Suprapubic skin (tissue), 4 donors: ENCODE data around the gene PGAP1. TPM values are rescaled to one million over a fixed set of nuclear protein-coding genes. Genes with fewer than 3 reads are reported as not detected.

Source experiments
- DNase-seq, 2 donors: peaks; one replicate each; pipeline ENCODE4 v3.0.0-alpha.2; 2019; ENCODE audit warnings: low spot score in 2 of 2
- H3K27ac ChIP-seq: fragments of 200-600 bp; sonication (generic); one replicate; pipeline ENCODE4 v1.5.1; 2019
- H3K27me3 ChIP-seq: fragments of 200-600 bp; sonication (generic); one replicate; pipeline ENCODE4 v1.5.1; 2019
- H3K36me3 ChIP-seq: fragments of 200-600 bp; sonication (generic); one replicate; pipeline ENCODE4 v1.5.1; 2019
- H3K4me1 ChIP-seq: fragments of 200-600 bp; sonication (generic); one replicate; pipeline ENCODE4 v1.5.1; 2019
- H3K4me3 ChIP-seq: fragments of 200-600 bp; sonication (generic); one replicate; pipeline ENCODE4 v1.5.1; 2019; ENCODE audit warnings: mild to moderate bottlenecking
- H3K9me3 ChIP-seq: fragments of 200-600 bp; sonication (generic); one replicate; pipeline ENCODE4 v1.5.1; 2019
- CTCF ChIP-seq, 2 donors: fragments of 200-600 bp in 1 of 2; fragments of 450-650 bp in 1 of 2; sonication (generic) in 1 of 2; IDR thresholded peaks; one replicate each; pipeline ENCODE4 v1.5.1; 2016 to 2019; ENCODE audit warnings: antibody characterized with exemption in 2 of 2, mild to moderate bottlenecking in 1 of 2, moderate library complexity in 1 of 2
- EP300 ChIP-seq: sonication (generic); formaldehyde crosslinking; IDR thresholded peaks from one replicate; pipeline ENCODE4 v1.6.1; 2017; ENCODE audit warnings: antibody characterized with exemption
- POLR2A ChIP-seq, 2 donors: fragments of 450-650 bp; IDR thresholded peaks; one replicate each; pipeline ENCODE4 v1.6.1; 2017; ENCODE audit warnings: antibody characterized with exemption in 2 of 2, mild to moderate bottlenecking in 2 of 2, moderate library complexity in 2 of 2
- POLR2AphosphoS5 ChIP-seq, 3 donors: sonication (generic); formaldehyde crosslinking; IDR thresholded peaks; one replicate each; pipeline ENCODE4 v1.6.1; 2017; ENCODE audit warnings: antibody characterized with exemption in 3 of 3
- WGBS: methylation state at CpG from one replicate; pipeline ENCODE4 v1.1.5; 2018; 5-methylcytosine and 5-hydroxymethylcytosine counted together
- total RNA-seq, 4 donors: library from RNA; depleted of rRNA; stranded (reverse); fragments of >200 nt; gene quantifications; one replicate each; pipeline ENCODE4 v1.1.0, GENCODE V29; 2016

The PGAP1 gene
- total RNA-seq, 4 donors from 2014 or later = 16.8 to 84.2 (median 32.2) TPM

DNA sequence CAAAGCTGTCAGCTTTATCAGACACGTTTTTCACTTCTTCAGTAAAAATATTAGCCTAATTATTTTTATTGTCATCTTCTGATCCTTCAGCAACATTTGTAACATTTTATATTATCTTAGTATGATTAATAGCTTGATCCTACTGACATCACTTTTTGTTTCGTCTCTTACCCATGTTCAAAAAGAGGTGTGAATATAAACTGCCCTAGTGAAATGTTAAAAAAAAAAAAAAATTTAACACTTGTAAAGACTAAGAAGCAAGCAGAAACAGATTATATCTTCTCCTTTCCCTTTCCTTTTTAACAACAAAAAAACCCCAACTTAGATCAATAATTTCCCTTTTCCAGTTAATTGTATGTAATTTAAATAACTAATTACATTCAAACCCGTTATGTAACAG, 81.1 kb downstream of the PGAP1 start:
- Histone ChIP-seq H3K27ac (no peak overlapping the region), H3K9me3 (no peaks in the 10 kb centered on the region), H3K4me1 (no peaks in the 10 kb centered on the region), H3K27me3 (no peaks in the 10 kb centered on the region), H3K36me3 (peaks cover 40% of the 10 kb centered on the region), H3K4me3 (no peak overlapping the region)
- no peak for DNase-seq
- WGBS = 82% methylated on average over 3 of the region's 3 CpGs
- TF ChIP-seq EP300 = no peak
- TF ChIP-seq CTCF (IDR thresholded peaks at IDR 0.05) = no peak
- no peak for TF ChIP-seq POLR2AphosphoS5 (IDR thresholded peaks at IDR 0.05)
- TF ChIP-seq POLR2A (IDR thresholded peaks at IDR 0.05) = no peak

DNA sequence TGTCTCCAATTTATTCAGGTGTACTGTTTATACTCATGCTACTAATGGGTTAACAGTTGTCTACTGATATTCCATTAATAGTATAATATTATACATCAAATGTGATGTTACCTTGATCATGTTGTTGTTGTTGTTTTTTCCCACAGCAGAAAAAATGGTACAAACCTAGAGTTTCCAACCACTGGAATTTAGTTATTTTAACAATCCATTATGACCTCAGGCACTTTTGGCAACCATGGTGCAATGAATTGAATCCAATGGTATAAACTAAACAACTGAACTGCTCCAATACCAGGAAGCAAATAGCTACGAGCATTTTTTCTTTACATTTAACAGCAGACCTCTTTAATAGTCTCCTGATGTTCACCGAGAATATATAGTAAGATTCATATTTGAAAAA, 86.3 kb downstream of the PGAP1 start:
- Histone ChIP-seq H3K27me3 (no peaks in the 10 kb centered on the region), H3K36me3 (peaks cover 45% of the 10 kb centered on the region), H3K4me1 (no peaks in the 10 kb centered on the region), H3K27ac (no peak overlapping the region), H3K9me3 (no peaks in the 10 kb centered on the region), H3K4me3 (no peak overlapping the region)
- DNase-seq = no peak
- TF ChIP-seq POLR2AphosphoS5 (IDR thresholded peaks at IDR 0.05) (no peak), EP300 (no peak), CTCF (IDR thresholded peaks at IDR 0.05) (no peak), POLR2A (IDR thresholded peaks at IDR 0.05) (no peak)
- 79% methylated on average over 2 of the region's 2 CpGs for WGBS

DNA sequence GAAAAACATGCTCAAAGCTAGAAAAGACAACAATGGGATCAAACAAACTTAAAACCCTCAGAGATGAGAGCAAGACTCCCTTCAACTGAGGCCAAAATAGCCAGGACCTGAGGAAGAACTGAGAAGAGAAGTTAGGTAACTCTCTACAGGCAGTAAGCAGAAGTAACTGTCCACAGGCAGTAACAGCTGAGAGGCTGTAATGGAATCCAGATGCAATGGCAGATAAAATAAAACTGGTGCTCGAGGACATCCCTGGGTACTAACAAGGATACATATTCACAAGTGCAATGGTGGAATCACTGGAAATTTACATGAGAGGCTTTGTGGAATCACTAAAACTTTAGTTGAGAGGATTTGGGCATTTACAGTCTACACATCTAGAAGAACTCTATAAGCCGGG, 86.9 kb downstream of the PGAP1 start:
- TF ChIP-seq POLR2A (IDR thresholded peaks at IDR 0.05) (no peak), EP300 (no peak), POLR2AphosphoS5 (IDR thresholded peaks at IDR 0.05) (no peak)
- Histone ChIP-seq H3K4me1 (no peaks in the 10 kb centered on the region), H3K4me3 (no peak overlapping the region), H3K27me3 (no peaks in the 10 kb centered on the region), H3K9me3 (no peaks in the 10 kb centered on the region), H3K27ac (no peak overlapping the region), H3K36me3 (peaks cover 45% of the 10 kb centered on the region)
- no peak for DNase-seq
- 83% methylated on average over 2 of the region's 2 CpGs for WGBS

DNA sequence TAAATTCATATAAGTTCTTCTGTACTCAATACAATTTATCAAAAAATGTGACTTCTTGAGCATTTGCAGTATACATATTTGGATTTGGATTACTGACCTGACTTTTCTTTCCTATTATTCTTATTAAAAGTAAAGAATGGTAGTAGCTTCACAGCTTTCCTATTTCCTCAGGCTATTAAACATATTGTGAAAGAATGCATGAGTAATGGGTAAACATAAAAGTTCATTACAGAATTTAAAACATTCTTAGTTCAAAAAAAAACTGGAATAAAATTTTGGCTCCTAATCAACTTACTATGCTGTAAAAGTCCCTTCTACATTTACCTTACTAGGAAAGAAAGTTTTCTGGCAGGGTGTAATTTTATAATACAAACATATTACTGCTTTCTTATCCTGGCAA, 90.1 kb downstream of the PGAP1 start:
- Histone ChIP-seq H3K27ac (no peak overlapping the region), H3K4me3 (no peak overlapping the region), H3K9me3 (no peaks in the 10 kb centered on the region), H3K27me3 (no peaks in the 10 kb centered on the region), H3K36me3 (peaks cover 28% of the 10 kb centered on the region), H3K4me1 (no peaks in the 10 kb centered on the region)
- TF ChIP-seq CTCF (IDR thresholded peaks at IDR 0.05) = no peak
- TF ChIP-seq EP300 = no peak
- no peak for TF ChIP-seq POLR2AphosphoS5 (IDR thresholded peaks at IDR 0.05)
- TF ChIP-seq POLR2A (IDR thresholded peaks at IDR 0.05) = no peak
- no peak for DNase-seq

- TF ChIP-seq POLR2AphosphoS5 (IDR thresholded peaks at IDR 0.05) = no peak
- TF ChIP-seq EP300 = no peak
- TF ChIP-seq CTCF (IDR thresholded peaks at IDR 0.05) = no peak
- no peak for TF ChIP-seq POLR2A (IDR thresholded peaks at IDR 0.05)
- DNase-seq = no peak
- H3K4me1 ChIP-seq = no peaks in the 10 kb centered on the region
- no peaks in the 10 kb centered on the region for H3K27me3 ChIP-seq
- H3K4me3 ChIP-seq = no peak overlapping the region
- H3K27ac ChIP-seq = no peak overlapping the region
- H3K9me3 ChIP-seq = no peaks in the 10 kb centered on the region
- WGBS = 84% methylated on average over 1 of the region's 1 CpG
- no peaks in the 10 kb centered on the region for H3K36me3 ChIP-seq
Observed at GRCh38 chr2:196830701-196831100, 95.8 kb downstream of the PGAP1 start.

- 62% methylated on average over 2 of the region's 2 CpGs for WGBS
- no peak for TF ChIP-seq POLR2AphosphoS5 (IDR thresholded peaks at IDR 0.05)
- no peak for TF ChIP-seq POLR2A (IDR thresholded peaks at IDR 0.05)
- TF ChIP-seq EP300 = no peak
- no peak for TF ChIP-seq CTCF (IDR thresholded peaks at IDR 0.05)
- Histone ChIP-seq H3K27ac (no peak overlapping the region), H3K27me3 (no peaks in the 10 kb centered on the region), H3K4me3 (no peak overlapping the region), H3K9me3 (no peaks in the 10 kb centered on the region), H3K4me1 (no peaks in the 10 kb centered on the region), H3K36me3 (no peaks in the 10 kb centered on the region)
- DNase-seq = no peak
Observed at GRCh38 chr2:196827356-196827755, 99.2 kb downstream of the PGAP1 start.
